Lung (tissue), 12 donors: ENCODE measurements around the gene LSAMP. TPM values are rescaled to one million over a fixed set of nuclear protein-coding genes. Genes with fewer than 3 reads are reported as not detected.

Source experiments
- ATAC-seq: fragments of 200-7000 bp; cut with Tn5 transposase; one replicate; pipeline ENCODE4 v1.9.1; 2020; ENCODE audit warnings: moderate number of reproducible peaks; ENCODE audit not compliant: insufficient read depth, low FRiP score
- DNase-seq, 3 donors: peaks; one replicate each; pipeline ENCODE4 v3.0.0-alpha.2; 2013 to 2017
- H3K27ac ChIP-seq, 2 donors: one replicate each; pipeline ENCODE4 v1.5.1; 2013; ENCODE audit warnings: mild to moderate bottlenecking in 2 of 2, moderate library complexity in 2 of 2, control low read depth in 1 of 2, inconsistent platforms in 1 of 2, low read depth in 1 of 2, low read length in 1 of 2
- H3K27me3 ChIP-seq, 3 donors: one replicate each; pipeline ENCODE4 v1.5.1; 2013; ENCODE audit warnings: low read length in 2 of 3; ENCODE audit not compliant: control insufficient read depth in 3 of 3, insufficient read depth in 3 of 3
- H3K36me3 ChIP-seq, 4 donors: one replicate each; pipeline ENCODE4 v1.5.1; 2013; ENCODE audit warnings: low read length in 4 of 4, mild to moderate bottlenecking in 1 of 4, moderate library complexity in 1 of 4; ENCODE audit not compliant: control insufficient read depth in 4 of 4, insufficient read depth in 4 of 4
- H3K4me1 ChIP-seq, 5 donors: one replicate each; pipeline ENCODE4 v1.5.1; 2013; ENCODE audit warnings: low read length in 5 of 5, mild to moderate bottlenecking in 2 of 5, moderate library complexity in 1 of 5; ENCODE audit not compliant: control insufficient read depth in 5 of 5, insufficient read depth in 5 of 5
- H3K4me3 ChIP-seq: one replicate; pipeline ENCODE4 v1.5.1; 2013; ENCODE audit warnings: mild to moderate bottlenecking, control low read depth, moderate library complexity
- H3K9ac ChIP-seq, 2 donors: one replicate each; pipeline ENCODE4 v1.5.1; 2013; ENCODE audit warnings: low read length in 2 of 2, control low read depth in 1 of 2; ENCODE audit not compliant: insufficient read depth in 1 of 2
- H3K9me3 ChIP-seq, 4 donors: one replicate each; pipeline ENCODE4 v1.5.1; 2013; ENCODE audit warnings: low read length in 3 of 4, mild to moderate bottlenecking in 1 of 4, moderate library complexity in 1 of 4; ENCODE audit not compliant: control insufficient read depth in 4 of 4, insufficient read depth in 3 of 4
- CTCF ChIP-seq: IDR thresholded peaks from 2 replicates; pipeline ENCODE4 v1.5.1; 2012; ENCODE audit warnings: mild to moderate bottlenecking; ENCODE audit errors: control extremely low read depth, extremely low read depth
- WGBS, 2 donors: extraction: QIAGEN DNeasy Blood & Tissue Kit; methylation state at CpG; one replicate each; pipeline ENCODE4 v1.1.7; 2013; 5-methylcytosine and 5-hydroxymethylcytosine counted together
- polyA plus RNA-seq, 2 donors: library from polyadenylated mRNA; stranded (reverse); fragments of 200-250 nt; gene quantifications; one replicate each; pipeline ENCODE4 v1.2.1, GENCODE V29; 2013
- total RNA-seq, 2 donors: library from RNA; depleted of rRNA in 1 of 2; stranded (reverse); fragments of >200 nt in 1 of 2; gene quantifications; one replicate each; pipeline ENCODE4 v1.2.1, GENCODE V29; 2014 to 2021
- donor health status: control.
- donor health status: control.
- donor health status: Bipolar disorder and iron deficiency.
- donor health status: healthy.
- donor health status: DM: yes; HTN: yes; CAD: no.

Gene LSAMP
- total and polyA plus RNA-seq, 4 donors = 1.6 to 21.9 (median 9.5) TPM

- no peak for TF ChIP-seq CTCF
- no peak overlapping the region for H3K4me3 ChIP-seq
- peaks cover 0 to 3% (median 0%) of the 10 kb centered on the region in 5 donors for H3K4me1 ChIP-seq
- DNase-seq (no peak), ATAC-seq (no peak)
- 68 to 78% methylated on average over 3 of the region's 3 CpGs for WGBS, 2 donors
- H3K27me3 ChIP-seq = no peaks in the 10 kb centered on the region
- H3K9ac ChIP-seq = no peak overlapping the region
- no peak overlapping the region for H3K27ac ChIP-seq
- H3K9me3 ChIP-seq = no peaks in the 10 kb centered on the region
- no peaks in the 10 kb centered on the region for H3K36me3 ChIP-seq
These were observed 445.0 kb downstream of the LSAMP start for GRCh38 chr3:116000311-116000710.

- H3K27me3 ChIP-seq = no peaks in the 10 kb centered on the region
- no peak for DNase-seq
- H3K9ac ChIP-seq = no peak overlapping the region
- H3K9me3 ChIP-seq = no peaks in the 10 kb centered on the region
- no peak for ATAC-seq
- H3K4me1 ChIP-seq = peaks cover 0 to 3% (median 0%) of the 10 kb centered on the region in 5 donors
- H3K4me3 ChIP-seq = no peak overlapping the region
- H3K36me3 ChIP-seq = no peaks in the 10 kb centered on the region
- no peak overlapping the region for H3K27ac ChIP-seq
- WGBS, 2 donors = 50 to 57% methylated on average over 4 of the region's 4 CpGs
- no peak for TF ChIP-seq CTCF
These were observed 445.7 kb downstream of the LSAMP start for GRCh38 chr3:115999613-116000012.

GRCh38 chr3:115999001-115999585 is 446.2 kb downstream of the LSAMP start:
- TF ChIP-seq CTCF = no peak
- 69 to 75% methylated on average over 5 of the region's 5 CpGs for WGBS, 2 donors
- Histone ChIP-seq H3K9me3 (no peaks in the 10 kb centered on the region), H3K27ac (no peak overlapping the region), H3K36me3 (no peaks in the 10 kb centered on the region), H3K9ac (no peak overlapping the region), H3K4me3 (no peak overlapping the region), H3K27me3 (no peaks in the 10 kb centered on the region), H3K4me1 (peaks cover 0 to 3% (median 0%) of the 10 kb centered on the region in 5 donors)
- no peak for ATAC-seq
- no peak for DNase-seq
